ENCODE data around the gene SPART. TPM values are rescaled to one million over a fixed set of nuclear protein-coding genes. Genes with fewer than 3 reads are reported as not detected.
"Not testable (repeated sequence)": the region's sequence is repeated elsewhere in the genome, so short reads cannot be mapped to it uniquely, and the experiment has no call there.

Gene SPART
- total RNA-seq, 1 experiment from 2014 or later = 83.1 TPM

DNA sequence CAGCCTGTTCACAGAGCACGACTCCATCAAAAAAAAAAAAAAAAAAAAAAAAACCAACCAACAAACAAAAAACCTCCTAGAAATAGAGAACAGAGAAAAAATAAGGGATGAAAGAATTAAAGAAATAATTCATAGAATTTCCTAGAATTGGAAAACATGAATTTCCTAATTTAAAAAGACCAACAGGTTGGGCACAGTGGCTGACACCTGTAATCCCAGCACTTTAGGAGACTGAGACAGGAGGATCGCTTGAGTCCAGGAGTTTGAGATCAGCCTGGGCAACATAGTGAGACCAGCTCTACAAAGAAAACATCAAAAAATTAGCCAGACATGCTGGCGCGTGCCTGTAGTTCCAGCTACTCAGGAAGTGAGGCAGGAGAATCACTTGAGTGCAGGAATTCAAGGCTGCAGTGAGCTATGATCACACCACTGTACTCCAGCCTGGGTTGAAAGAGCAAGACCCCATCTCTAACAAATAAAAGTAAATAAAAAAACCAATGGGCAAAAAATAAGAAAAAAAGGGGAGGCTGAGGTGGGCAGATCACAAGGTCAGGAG lies 6.5 kb downstream of the SPART start:
- CTCF ChIA-PET = interaction anchor here (1.3 kb wide), 1 partner anchor 57 kb away, joined by 7 read pairs; no protein-coding TSS in a partner anchor
- Mint-ChIP-seq H3K27me3 (ENCODE audit: insufficient read depth, unreplicated experiment) (no peaks in the 10 kb centered on the region), H3K27ac (ENCODE audit: low read depth, unreplicated experiment) (no peak overlapping the region), H3K36me3 (ENCODE audit: insufficient read depth, unreplicated experiment) (peaks cover 28% of the 10 kb centered on the region), H3K4me1 (ENCODE audit: insufficient read depth, unreplicated experiment) (peaks cover 51% of the 10 kb centered on the region), H3K4me3 (ENCODE audit: unreplicated experiment) (no peak overlapping the region), H3K9me3 (ENCODE audit: unreplicated experiment) (no peaks in the 10 kb centered on the region)
- POLR2A ChIA-PET = interaction anchor here (0.7 to 1.0 kb wide), 2 partner anchors 14 to 1155 kb away, joined by 3 read pairs; no protein-coding TSS in a partner anchor
- DNase-seq (ENCODE audit: unreplicated experiment) = no peak
- no TSS peak for BruUV-seq (replicated peaks)
- TF ChIP-seq, protein P1, sequence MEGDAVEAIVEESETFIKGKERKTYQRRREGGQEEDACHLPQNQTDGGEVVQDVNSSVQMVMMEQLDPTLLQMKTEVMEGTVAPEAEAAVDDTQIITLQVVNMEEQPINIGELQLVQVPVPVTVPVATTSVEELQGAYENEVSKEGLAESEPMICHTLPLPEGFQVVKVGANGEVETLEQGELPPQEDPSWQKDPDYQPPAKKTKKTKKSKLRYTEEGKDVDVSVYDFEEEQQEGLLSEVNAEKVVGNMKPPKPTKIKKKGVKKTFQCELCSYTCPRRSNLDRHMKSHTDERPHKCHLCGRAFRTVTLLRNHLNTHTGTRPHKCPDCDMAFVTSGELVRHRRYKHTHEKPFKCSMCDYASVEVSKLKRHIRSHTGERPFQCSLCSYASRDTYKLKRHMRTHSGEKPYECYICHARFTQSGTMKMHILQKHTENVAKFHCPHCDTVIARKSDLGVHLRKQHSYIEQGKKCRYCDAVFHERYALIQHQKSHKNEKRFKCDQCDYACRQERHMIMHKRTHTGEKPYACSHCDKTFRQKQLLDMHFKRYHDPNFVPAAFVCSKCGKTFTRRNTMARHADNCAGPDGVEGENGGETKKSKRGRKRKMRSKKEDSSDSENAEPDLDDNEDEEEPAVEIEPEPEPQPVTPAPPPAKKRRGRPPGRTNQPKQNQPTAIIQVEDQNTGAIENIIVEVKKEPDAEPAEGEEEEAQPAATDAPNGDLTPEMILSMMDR (IDR thresholded peaks at IDR 0.05; ENCODE audit: unreplicated experiment) = no peak
- intact Hi-C loops (cut with micrococcal nuclease) = loop anchor here (10.0 kb wide), 1 partner anchor 365 kb away; no protein-coding TSS in a partner anchor

DNA sequence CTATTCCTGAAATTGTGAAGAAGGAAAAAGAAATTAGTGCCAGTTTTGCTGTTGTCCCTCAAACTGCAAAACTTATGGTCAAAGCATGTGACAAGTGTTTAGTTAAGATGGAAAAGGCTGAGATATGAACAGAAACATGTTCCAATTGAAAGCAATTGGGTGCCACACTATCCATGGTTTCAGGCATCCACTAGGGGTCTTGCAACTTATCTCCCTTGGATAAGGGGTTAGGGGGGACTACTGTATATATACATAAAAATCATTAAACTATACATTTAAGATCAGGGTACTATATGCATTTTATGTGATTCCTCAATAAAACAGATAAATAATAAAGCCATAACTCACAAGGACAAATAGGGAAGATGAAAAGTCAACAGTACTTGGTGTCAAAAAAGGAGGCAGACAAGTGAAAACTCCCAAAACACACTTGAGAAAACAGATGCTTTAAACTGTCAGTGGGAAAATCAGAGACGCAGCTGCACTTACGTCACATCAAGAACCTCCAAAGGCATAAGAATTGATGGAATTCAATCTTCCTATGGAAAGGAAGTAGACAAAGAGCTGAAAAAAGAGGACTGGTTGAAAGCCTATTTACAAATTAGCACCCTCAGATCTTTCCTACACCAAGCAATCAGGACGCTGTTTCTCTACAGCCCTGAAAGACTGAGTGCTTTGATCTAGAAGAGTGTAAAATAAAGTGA lies 8.1 kb downstream of the SPART start:
- H3K4me1 Mint-ChIP-seq (ENCODE audit: insufficient read depth, unreplicated experiment) = peaks cover 61% of the 10 kb centered on the region
- H3K27me3 Mint-ChIP-seq (ENCODE audit: insufficient read depth, unreplicated experiment) = no peaks in the 10 kb centered on the region
- no peak overlapping the region for H3K27ac Mint-ChIP-seq (ENCODE audit: low read depth, unreplicated experiment)
- BruUV-seq (replicated peaks) = no TSS peak
- peaks cover 40% of the 10 kb centered on the region for H3K36me3 Mint-ChIP-seq (ENCODE audit: insufficient read depth, unreplicated experiment)
- H3K4me3 Mint-ChIP-seq (ENCODE audit: unreplicated experiment) = no peak overlapping the region
- ChIA-PET CTCF (no interaction called here), POLR2A (no interaction called here)
- TF ChIP-seq, protein P1 (IDR thresholded peaks at IDR 0.05; ENCODE audit: unreplicated experiment) = no peak
- no peaks in the 10 kb centered on the region for H3K9me3 Mint-ChIP-seq (ENCODE audit: unreplicated experiment)
- intact Hi-C loops (cut with micrococcal nuclease) = no loop called here
- no peak for DNase-seq (ENCODE audit: unreplicated experiment)

DNA sequence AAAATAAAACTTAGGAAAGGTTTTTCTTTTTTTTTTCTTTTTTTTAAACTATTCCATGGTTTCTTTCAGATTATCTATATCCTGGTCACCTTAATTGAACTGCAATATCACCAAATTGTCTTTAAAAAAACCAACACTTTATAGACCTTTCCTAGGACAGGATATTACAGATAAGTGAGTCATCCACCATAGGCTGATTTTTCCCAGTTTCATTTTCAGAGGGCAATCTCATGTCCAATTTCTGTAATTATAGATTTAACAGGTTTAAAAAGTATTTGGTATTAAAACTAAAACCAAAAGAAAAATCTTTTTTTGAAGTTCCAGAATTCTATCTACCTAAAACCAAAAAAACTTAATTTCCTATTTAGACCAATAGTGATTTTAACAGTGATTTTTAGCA lies 13.2 kb downstream of the SPART start:
- Mint-ChIP-seq H3K27me3 (ENCODE audit: insufficient read depth, unreplicated experiment) (no peaks in the 10 kb centered on the region), H3K4me1 (ENCODE audit: insufficient read depth, unreplicated experiment) (peaks cover 29% of the 10 kb centered on the region), H3K36me3 (ENCODE audit: insufficient read depth, unreplicated experiment) (peaks cover 64% of the 10 kb centered on the region), H3K27ac (ENCODE audit: low read depth, unreplicated experiment) (no peak overlapping the region), H3K9me3 (ENCODE audit: unreplicated experiment) (no peaks in the 10 kb centered on the region), H3K4me3 (ENCODE audit: unreplicated experiment) (no peak overlapping the region)
- CTCF ChIA-PET = interaction anchor here (0.7 to 1.8 kb wide), 2 partner anchors 14 to 61 kb away, joined by 4 to 5 read pairs; no protein-coding TSS in a partner anchor
- TF ChIP-seq, protein P1 (IDR thresholded peaks at IDR 0.05; ENCODE audit: unreplicated experiment) = no peak
- BruUV-seq (replicated peaks) = no TSS peak
- POLR2A ChIA-PET = interaction anchor here (0.8 to 2.5 kb wide), 3 partner anchors 8 to 12 kb away, joined by 3 to 16 read pairs (median 8); partner anchors contain the start of gene SPART
- intact Hi-C loops (cut with micrococcal nuclease) = no loop called here
- peak; percentile 45 for DNase-seq (ENCODE audit: unreplicated experiment)

DNA sequence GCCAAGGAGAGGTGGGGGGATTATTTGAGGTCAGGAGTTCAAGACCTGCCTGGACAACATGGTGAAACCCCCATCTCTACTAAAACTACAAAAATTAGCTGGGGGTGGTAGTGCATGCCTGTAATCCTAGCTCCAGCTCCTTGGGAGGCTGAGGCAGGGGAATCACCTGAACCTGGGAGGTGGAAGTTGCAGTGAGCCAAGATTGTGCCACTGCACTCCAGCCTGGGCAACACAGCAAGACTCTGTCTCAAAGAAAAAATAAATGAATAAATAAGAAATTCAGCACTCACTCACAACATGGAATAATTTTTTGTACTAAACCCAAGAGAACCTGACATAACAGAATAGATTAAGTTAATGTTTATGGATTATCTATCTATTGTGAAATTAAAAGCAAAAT lies 13.9 kb downstream of the SPART start:
- CTCF ChIA-PET = interaction anchor here (0.6 to 1.8 kb wide), 4 partner anchors 10 to 511 kb away, joined by 3 to 5 read pairs (median 4); no protein-coding TSS in a partner anchor
- Mint-ChIP-seq H3K36me3 (ENCODE audit: insufficient read depth, unreplicated experiment) (peaks cover 70% of the 10 kb centered on the region), H3K27ac (ENCODE audit: low read depth, unreplicated experiment) (peak overlapping the region; percentile 23), H3K4me1 (ENCODE audit: insufficient read depth, unreplicated experiment) (peaks cover 28% of the 10 kb centered on the region)
- H3K4me3 Mint-ChIP-seq (ENCODE audit: unreplicated experiment); intact Hi-C loops (cut with micrococcal nuclease); H3K9me3 Mint-ChIP-seq (ENCODE audit: unreplicated experiment); DNase-seq (ENCODE audit: unreplicated experiment); H3K27me3 Mint-ChIP-seq (ENCODE audit: insufficient read depth, unreplicated experiment); BruUV-seq (replicated peaks): not testable (repeated sequence)
- POLR2A ChIA-PET = interaction anchor here (0.8 to 2.5 kb wide), 3 partner anchors 9 to 13 kb away, joined by 3 to 16 read pairs (median 8); partner anchors contain the start of gene SPART
